ENCODE results near the gene CHRM5. TPM values are rescaled to one million over a fixed set of nuclear protein-coding genes. Genes with fewer than 3 reads are reported as not detected.

The CHRM5 gene
- total RNA-seq, 1 experiment from 2014 or later: not detected

- no peak overlapping the region for H2AFZ ChIP-seq (ENCODE audit: low read depth, low read length, poor library complexity, severe bottlenecking)
- no peaks in the 10 kb centered on the region for H3K79me2 ChIP-seq (ENCODE audit: insufficient read depth, low read length)
- H4K20me1 ChIP-seq (ENCODE audit: insufficient read depth): no peaks in the 10 kb centered on the region
- no peaks in the 10 kb centered on the region for H3K27me3 ChIP-seq (ENCODE audit: insufficient read depth, low read length)
- ChIA-PET CTCF (no interaction called here), POLR2A (interaction anchor here (0.7 kb wide), 1 partner anchor 769 kb away, joined by 3 read pairs; no protein-coding TSS in a partner anchor), RAD21 (ENCODE audit: low non-redundant PET in 1 of 2, low total read pairs in 2 of 2, uncharacterized antibody in 2 of 2, unreplicated experiment in 2 of 2) (no interaction called here)
- DNase-seq (ENCODE audit: low read depth, low spot score) (no peak), ATAC-seq (no peak)
- no peaks in the 10 kb centered on the region for H3K9me2 ChIP-seq (ENCODE audit: insufficient read depth)
- TF ChIP-seq CTCF (IDR thresholded peaks at IDR 0.05 in 2 of 3, conservative IDR thresholded peaks at IDR 0.05 in 1 of 3; ENCODE audit: borderline replicate concordance in 1 of 3, insufficient read depth in 1 of 3, low read depth in 2 of 3, low read length in 2 of 3): no peak
- TF ChIP-seq SRF (IDR thresholded peaks at IDR 0.05; ENCODE audit: low read depth): no peak
- TF ChIP-seq TCF7L2 (IDR thresholded peaks at IDR 0.05; ENCODE audit: borderline replicate concordance, extremely low read depth, insufficient read depth, insufficient read length): no peak
- no peak for TF ChIP-seq JUND (IDR thresholded peaks at IDR 0.05)
- H3K9ac ChIP-seq (ENCODE audit: low read length): no peak overlapping the region
- H3K4me2 ChIP-seq (ENCODE audit: low read length): no peak overlapping the region
- BruUV-seq (replicated peaks): no TSS peak
- no peaks in the 10 kb centered on the region for H3K36me3 ChIP-seq (ENCODE audit: control insufficient read depth in 1 of 2, insufficient read depth in 2 of 2, low read length in 2 of 2)
- intact Hi-C loops (cut with micrococcal nuclease): no loop called here
- no peak overlapping the region for H3K4me3 ChIP-seq (replicated peaks in 1 of 2; ENCODE audit: low read depth in 1 of 2, low read length in 2 of 2)
- H3K27ac ChIP-seq (ENCODE audit: low read depth, low read length): no peak overlapping the region
- H3K4me1 ChIP-seq (ENCODE audit: control insufficient read depth in 1 of 2, insufficient read depth in 2 of 2, low read length in 2 of 2): no peaks in the 10 kb centered on the region
- H3K9me3 ChIP-seq (ENCODE audit: control insufficient read depth in 1 of 2, insufficient read depth in 1 of 2, low read depth in 1 of 2, low read length in 2 of 2): no peaks in the 10 kb centered on the region
Observed at GRCh38 chr15:34001536-34001935, 33.2 kb downstream of the CHRM5 start.

- intact Hi-C loops (cut with micrococcal nuclease): no loop called here
- POLR2A ChIA-PET: no interaction called here
- RAD21 ChIA-PET (ENCODE audit: low non-redundant PET in 1 of 2, low total read pairs in 2 of 2, uncharacterized antibody in 2 of 2, unreplicated experiment in 2 of 2): no interaction called here
- Histone ChIP-seq H3K27ac (ENCODE audit: low read depth, low read length) (no peak overlapping the region), H3K9me2 (ENCODE audit: insufficient read depth) (no peaks in the 10 kb centered on the region), H2AFZ (ENCODE audit: low read depth, low read length, poor library complexity, severe bottlenecking) (no peak overlapping the region), H3K9ac (ENCODE audit: low read length) (no peak overlapping the region), H3K27me3 (ENCODE audit: insufficient read depth, low read length) (no peaks in the 10 kb centered on the region), H3K4me1 (ENCODE audit: control insufficient read depth in 1 of 2, insufficient read depth in 2 of 2, low read length in 2 of 2) (no peaks in the 10 kb centered on the region), H3K36me3 (ENCODE audit: control insufficient read depth in 1 of 2, insufficient read depth in 2 of 2, low read length in 2 of 2) (no peaks in the 10 kb centered on the region), H3K4me3 (replicated peaks in 1 of 2; ENCODE audit: low read depth in 1 of 2, low read length in 2 of 2) (no peak overlapping the region), H3K79me2 (ENCODE audit: insufficient read depth, low read length) (no peaks in the 10 kb centered on the region), H3K4me2 (ENCODE audit: low read length) (no peak overlapping the region), H3K9me3 (ENCODE audit: control insufficient read depth in 1 of 2, insufficient read depth in 1 of 2, low read depth in 1 of 2, low read length in 2 of 2) (no peaks in the 10 kb centered on the region), H4K20me1 (ENCODE audit: insufficient read depth) (no peaks in the 10 kb centered on the region)
- no peak for ATAC-seq
- CTCF ChIA-PET: no interaction called here
- DNase-seq (ENCODE audit: low read depth, low spot score): no peak
- BruUV-seq (replicated peaks): no TSS peak
- no peak for TF ChIP-seq REST (IDR thresholded peaks at IDR 0.05; ENCODE audit: low read depth)
- no peak for TF ChIP-seq RAD21 (IDR thresholded peaks at IDR 0.05; ENCODE audit: low read depth)
- no peak for TF ChIP-seq YY1 (IDR thresholded peaks at IDR 0.05; ENCODE audit: extremely low read depth, insufficient replicate concordance, low read depth, low read length)
- no peak for TF ChIP-seq EGR1 (IDR thresholded peaks at IDR 0.05; ENCODE audit: low read depth)
- no peak for TF ChIP-seq ATF3 (IDR thresholded peaks at IDR 0.05)
- no peak for TF ChIP-seq ZNF274 (IDR thresholded peaks at IDR 0.05; ENCODE audit: low read depth, low read length)
- TF ChIP-seq MAX (IDR thresholded peaks at IDR 0.05): no peak
- no peak for TF ChIP-seq SIN3A (IDR thresholded peaks at IDR 0.05; ENCODE audit: low read depth)
- no peak for TF ChIP-seq FOSL1 (IDR thresholded peaks at IDR 0.05; ENCODE audit: low read depth)
- TF ChIP-seq JUND (IDR thresholded peaks at IDR 0.05): no peak
- TF ChIP-seq EZH2phosphoT487 (IDR thresholded peaks at IDR 0.05; ENCODE audit: borderline replicate concordance): no peak
- TF ChIP-seq CBX3 (IDR thresholded peaks at IDR 0.05; ENCODE audit: low read depth): no peak
- TF ChIP-seq SRF (IDR thresholded peaks at IDR 0.05; ENCODE audit: low read depth): no peak
- TF ChIP-seq SP1 (IDR thresholded peaks at IDR 0.05; ENCODE audit: low read depth): no peak
- TF ChIP-seq EZH2 (IDR thresholded peaks at IDR 0.05): no peak
Observed at GRCh38 chr15:34006381-34006780, 38.1 kb downstream of the CHRM5 start.
